ENCODE results near the gene FIG4.

Gene FIG4

DNA sequence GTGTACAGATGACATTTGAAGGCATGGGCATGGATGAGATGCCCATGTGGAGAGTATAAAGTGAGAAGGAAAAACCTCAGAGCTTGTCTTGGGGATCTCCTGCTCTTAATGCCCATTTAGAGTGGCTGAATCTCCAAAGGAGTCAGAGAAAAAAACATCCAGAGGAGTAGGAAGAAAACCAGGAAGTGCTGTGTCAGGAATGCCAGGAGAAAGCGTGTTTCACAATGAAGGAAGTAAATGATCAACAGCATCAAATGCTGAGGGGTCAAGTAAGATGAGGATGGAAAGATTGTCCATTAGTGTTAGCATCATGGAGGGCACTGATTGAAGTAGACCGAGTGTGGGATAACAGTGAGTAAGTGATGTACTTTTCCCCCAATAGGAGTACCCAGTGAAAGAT lies 56.1 kb downstream of the FIG4 start:
- TF ChIP-seq, protein P1, sequence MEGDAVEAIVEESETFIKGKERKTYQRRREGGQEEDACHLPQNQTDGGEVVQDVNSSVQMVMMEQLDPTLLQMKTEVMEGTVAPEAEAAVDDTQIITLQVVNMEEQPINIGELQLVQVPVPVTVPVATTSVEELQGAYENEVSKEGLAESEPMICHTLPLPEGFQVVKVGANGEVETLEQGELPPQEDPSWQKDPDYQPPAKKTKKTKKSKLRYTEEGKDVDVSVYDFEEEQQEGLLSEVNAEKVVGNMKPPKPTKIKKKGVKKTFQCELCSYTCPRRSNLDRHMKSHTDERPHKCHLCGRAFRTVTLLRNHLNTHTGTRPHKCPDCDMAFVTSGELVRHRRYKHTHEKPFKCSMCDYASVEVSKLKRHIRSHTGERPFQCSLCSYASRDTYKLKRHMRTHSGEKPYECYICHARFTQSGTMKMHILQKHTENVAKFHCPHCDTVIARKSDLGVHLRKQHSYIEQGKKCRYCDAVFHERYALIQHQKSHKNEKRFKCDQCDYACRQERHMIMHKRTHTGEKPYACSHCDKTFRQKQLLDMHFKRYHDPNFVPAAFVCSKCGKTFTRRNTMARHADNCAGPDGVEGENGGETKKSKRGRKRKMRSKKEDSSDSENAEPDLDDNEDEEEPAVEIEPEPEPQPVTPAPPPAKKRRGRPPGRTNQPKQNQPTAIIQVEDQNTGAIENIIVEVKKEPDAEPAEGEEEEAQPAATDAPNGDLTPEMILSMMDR (IDR thresholded peaks at IDR 0.05): no peak
- Histone ChIP-seq H3K4me3 (no peak overlapping the region), H3K27ac (no peak overlapping the region)
- no peak for DNase-seq (ENCODE audit: low spot score)

DNA sequence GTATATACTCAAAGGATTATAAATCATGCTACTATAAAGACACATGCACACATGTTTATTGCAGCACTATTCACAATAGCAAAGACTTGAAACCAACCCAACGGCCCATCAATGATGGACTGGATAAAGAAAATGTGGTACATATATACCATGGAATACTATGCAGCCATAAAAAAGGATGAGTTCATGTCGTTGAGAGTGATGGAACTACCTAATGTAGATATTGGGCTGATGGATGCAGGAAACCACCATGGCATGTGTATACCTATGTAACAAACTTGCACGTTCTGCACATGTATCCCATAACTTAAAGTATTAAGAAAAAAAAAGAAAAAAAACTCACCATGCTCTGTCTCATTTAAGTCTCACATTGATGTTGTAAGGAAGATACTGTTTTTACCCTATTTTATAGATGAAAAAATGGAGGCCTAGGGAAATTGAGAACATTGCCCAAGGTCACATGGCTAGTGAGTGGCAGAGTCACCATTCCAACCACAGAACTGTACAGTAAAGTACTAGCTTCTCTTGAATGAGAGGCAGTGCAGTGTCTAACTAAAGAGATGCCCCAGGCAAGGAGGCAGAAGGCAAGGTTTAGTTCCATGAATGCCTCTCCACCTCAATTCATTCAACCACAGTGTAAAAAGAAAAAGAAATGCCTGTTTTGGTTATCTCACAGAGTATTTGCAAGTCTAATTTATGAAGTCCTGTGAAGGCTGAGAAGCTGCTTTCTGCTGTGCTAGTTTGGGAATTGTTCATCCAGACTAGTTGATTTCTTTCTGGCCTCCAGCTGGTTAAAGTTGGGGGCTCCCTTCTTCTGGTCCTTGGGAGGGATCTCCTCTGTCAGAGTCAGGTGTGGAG lies 68.2 kb downstream of the FIG4 start:
- DNase-seq (ENCODE audit: low spot score): no peak
- no peak overlapping the region for H3K27ac ChIP-seq
- TF ChIP-seq, protein P1 (IDR thresholded peaks at IDR 0.05): no peak
- no peak overlapping the region for H3K4me3 ChIP-seq

DNA sequence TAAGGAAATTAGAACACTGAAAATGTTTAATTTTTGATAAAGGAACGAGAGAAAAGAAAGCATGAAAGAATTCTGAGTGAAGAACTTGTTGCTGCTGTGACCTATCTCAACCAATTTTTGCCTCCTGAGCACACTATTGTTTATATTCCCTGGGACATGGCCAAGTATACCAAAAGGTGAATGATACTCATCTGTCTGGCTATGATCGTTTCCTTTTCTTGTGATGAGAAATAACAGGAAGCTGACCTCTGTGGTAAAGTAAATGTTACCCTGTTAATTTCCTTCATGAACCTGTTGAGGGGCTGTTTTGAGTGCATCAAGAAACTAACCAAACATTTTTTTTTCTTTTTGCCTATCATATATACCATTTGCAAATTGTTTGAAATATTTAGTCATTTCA lies 69.1 kb downstream of the FIG4 start:
- Histone ChIP-seq H3K27ac (no peak overlapping the region), H3K4me3 (no peak overlapping the region)
- no peak for DNase-seq (ENCODE audit: low spot score)
- TF ChIP-seq, protein P1 (IDR thresholded peaks at IDR 0.05): no peak

DNA sequence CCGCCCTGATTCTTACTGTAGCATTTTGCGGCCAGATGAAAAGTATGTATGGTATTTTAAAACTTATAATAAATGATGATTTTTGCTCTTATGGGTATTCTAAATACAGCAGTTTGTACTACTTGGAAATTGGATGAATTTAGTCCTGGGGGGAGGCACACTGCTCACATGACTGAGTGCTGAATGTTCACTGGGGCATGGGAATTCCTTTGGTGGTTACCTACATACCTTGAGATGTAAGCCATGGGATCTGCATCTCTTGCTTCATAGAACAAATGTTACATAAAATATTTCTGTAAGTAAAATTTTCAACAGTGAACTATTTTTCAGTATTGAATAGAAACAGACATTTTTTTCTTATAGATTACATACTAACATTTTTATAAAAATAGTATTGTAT lies 71.1 kb downstream of the FIG4 start:
- Histone ChIP-seq H3K27ac (no peak overlapping the region), H3K4me3 (no peak overlapping the region)
- TF ChIP-seq, protein P1 (IDR thresholded peaks at IDR 0.05): no peak
- no peak for DNase-seq (ENCODE audit: low spot score)

DNA sequence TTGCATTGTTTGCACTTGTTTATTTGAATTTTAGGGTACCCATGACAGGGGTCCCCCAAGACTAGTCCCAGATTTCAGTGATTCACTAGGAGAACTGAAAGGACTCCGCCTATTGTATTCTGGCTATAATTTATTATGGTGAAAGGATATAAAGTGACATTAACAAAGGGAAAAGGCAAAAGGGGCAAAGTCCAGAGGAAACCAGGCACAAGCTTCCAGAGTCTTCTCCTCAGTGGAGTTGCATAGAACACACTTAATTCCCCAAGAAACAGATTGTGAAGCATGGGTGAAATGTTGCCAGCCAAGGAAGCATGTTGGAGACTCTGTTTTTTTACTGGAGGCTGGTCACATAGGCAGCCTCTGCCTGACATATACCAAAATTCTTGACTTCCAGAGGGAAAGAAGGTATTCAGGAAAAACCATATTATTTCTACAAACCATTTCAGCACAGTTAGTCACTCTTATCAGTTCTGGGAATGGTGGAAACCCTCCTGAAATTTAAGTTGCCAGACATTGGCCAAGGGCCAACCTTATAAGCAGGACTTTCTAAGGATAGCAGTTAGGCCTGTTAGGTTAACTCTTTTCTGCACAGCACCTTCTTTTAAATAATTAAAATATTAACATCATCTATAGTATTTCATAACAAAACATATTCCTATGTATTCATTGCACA lies 71.8 kb downstream of the FIG4 start:
- TF ChIP-seq, protein P1 (IDR thresholded peaks at IDR 0.05): no peak
- no peak for DNase-seq (ENCODE audit: low spot score)
- no peak overlapping the region for H3K27ac ChIP-seq
- H3K4me3 ChIP-seq: no peak overlapping the region

DNA sequence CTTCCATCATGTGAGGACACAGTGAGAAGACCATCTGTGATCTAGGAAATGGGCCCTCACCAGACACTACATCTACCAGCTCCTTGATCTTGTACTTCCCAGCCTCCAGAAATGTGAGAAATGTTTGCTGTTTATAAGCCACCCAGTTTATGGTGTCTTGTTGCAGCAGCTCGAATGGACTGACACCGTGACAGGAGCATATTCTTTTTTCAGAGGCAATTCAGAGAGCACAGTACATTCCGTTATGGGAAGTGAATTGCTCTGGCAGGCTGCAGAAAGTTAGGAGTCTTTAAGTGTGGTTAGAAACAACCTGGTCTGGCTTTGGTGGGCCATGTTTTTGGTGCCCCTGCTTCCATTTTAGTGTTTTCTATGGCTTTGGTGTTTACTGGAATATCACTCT lies 75.1 kb downstream of the FIG4 start:
- Histone ChIP-seq H3K27ac (no peak overlapping the region), H3K4me3 (no peak overlapping the region)
- TF ChIP-seq, protein P1 (IDR thresholded peaks at IDR 0.05): no peak
- no peak for DNase-seq (ENCODE audit: low spot score)

DNA sequence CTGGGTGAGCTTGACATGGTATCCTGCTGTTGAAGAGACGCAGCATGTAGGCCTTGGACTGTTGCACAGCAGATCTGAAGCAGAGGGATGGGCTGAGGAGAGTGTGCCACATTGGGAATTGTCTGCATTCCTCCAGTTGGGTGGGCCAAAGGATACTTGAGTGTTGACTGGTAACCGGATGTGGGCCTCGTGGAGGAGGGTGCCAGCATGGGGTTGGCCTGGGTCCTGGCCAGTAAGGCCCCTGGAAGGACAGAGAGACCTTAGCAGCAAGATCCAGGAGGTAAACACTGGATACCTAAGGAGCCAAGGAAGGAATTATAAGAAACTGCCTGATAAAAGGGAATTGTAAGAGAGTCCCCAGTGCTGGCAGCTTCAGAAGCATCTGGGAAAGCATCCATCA lies 76.9 kb downstream of the FIG4 start:
- H3K4me3 ChIP-seq: no peak overlapping the region
- TF ChIP-seq, protein P1 (IDR thresholded peaks at IDR 0.05): no peak
- DNase-seq (ENCODE audit: low spot score): no peak
- no peak overlapping the region for H3K27ac ChIP-seq

Measured in coronary artery (tissue), 2 donors.